GM12865 (cell line): ENCODE data around the gene DPH6.

ENCODE experiments used
- DNase-seq: peaks from one replicate; pipeline ENCODE4 v3.0.0; 2010; ENCODE audit warnings: low read depth
- H3K4me3 ChIP-seq: 2 replicates; pipeline ENCODE4 v1.5.1; 2011; ENCODE audit warnings: mild to moderate bottlenecking, low read depth, low read length, control low read depth
- CTCF ChIP-seq: IDR thresholded peaks from 2 replicates; pipeline ENCODE4 v1.5.1; 2011; ENCODE audit warnings: low read length, control low read depth, low read depth, inconsistent platforms; ENCODE audit not compliant: insufficient read depth; ENCODE audit errors: missing control alignments

Gene DPH6

GRCh38 chr15:35481064-35481463 is 64.9 kb downstream of the DPH6 start:
- no peak overlapping the region for H3K4me3 ChIP-seq
- DNase-seq: no peak
- TF ChIP-seq CTCF: no peak

GRCh38 chr15:35479423-35479822 is 66.5 kb downstream of the DPH6 start:
- no peak for TF ChIP-seq CTCF
- no peak for DNase-seq
- no peak overlapping the region for H3K4me3 ChIP-seq

GRCh38 chr15:35477312-35478262 is 68.4 kb downstream of the DPH6 start:
- TF ChIP-seq CTCF: no peak
- no peak for DNase-seq
- H3K4me3 ChIP-seq: no peak overlapping the region

GRCh38 chr15:35471024-35471423 is 74.9 kb downstream of the DPH6 start:
- no peak overlapping the region for H3K4me3 ChIP-seq
- no peak for TF ChIP-seq CTCF
- no peak for DNase-seq

- TF ChIP-seq CTCF: no peak
- DNase-seq: no peak
- H3K4me3 ChIP-seq: no peak overlapping the region
Observed at GRCh38 chr15:35470441-35470840, 75.5 kb downstream of the DPH6 start.

- H3K4me3 ChIP-seq: no peak overlapping the region
- DNase-seq: no peak
- TF ChIP-seq CTCF: no peak
Observed at GRCh38 chr15:35466476-35466875, 79.5 kb downstream of the DPH6 start.
